GM23338 (cell line): ENCODE results near the gene GP2. TPM values are rescaled to one million over a fixed set of nuclear protein-coding genes. Genes with fewer than 3 reads are reported as not detected.

Experiments used
- CREB1 ChIP-seq: fragments of 250-450 bp; sonication (Bioruptor Pico); IDR thresholded peaks from 2 replicates; pipeline ENCODE4 v1.5.0; 2020; ENCODE audit warnings: low read depth, mild to moderate bottlenecking, moderate library complexity
- STAT1 ChIP-seq: IDR thresholded peaks from one replicate; pipeline ENCODE4 v1.6.1; 2016; ENCODE audit warnings: antibody characterized with exemption; ENCODE audit not compliant: unreplicated experiment
- ZNF114 ChIP-seq: fragments of 250-450 bp; sonication (Bioruptor Pico); IDR thresholded peaks from 2 replicates; pipeline ENCODE4 v1.5.0; 2020; ENCODE audit warnings: mild to moderate bottlenecking, moderate library complexity
- polyA plus RNA-seq: library from polyadenylated mRNA; unstranded; fragments of >200 nt; fragmentation: Nextera tagmentation; extraction: Ambion mirVana; gene quantifications from 2 replicates; pipeline ENCODE4 v1.2.1, GENCODE V29; 2016
- total RNA-seq: library from RNA; depleted of rRNA; stranded (reverse); fragments of >200 nt; shearing (Covaris generic); gene quantifications from 2 replicates; pipeline ENCODE4 v1.2.3, GENCODE V29; 2014
- TF ChIP-seq, protein P1 (sequence below): fragments of 250-450 bp; sonication (Bioruptor Pico); IDR thresholded peaks from 2 replicates; pipeline ENCODE4 v1.5.0; 2020; ENCODE audit warnings: mild to moderate bottlenecking, moderate library complexity
- TF ChIP-seq, protein P2 (sequence below), 2 experiments: fragments of 200-600 bp in 1 of 2; sonication (generic) in 1 of 2; conservative IDR thresholded peaks; 2 replicates each; pipeline versions ENCODE4 v1.5.1 to v1.6.1; 2016 to 2017; ENCODE audit warnings: antibody characterized with exemption in 2 of 2, low read depth in 2 of 2, mild to moderate bottlenecking in 2 of 2, moderate library complexity in 1 of 2

The GP2 gene
- total and polyA plus RNA-seq, 2 experiments from 2014 or later: not detected

DNA sequence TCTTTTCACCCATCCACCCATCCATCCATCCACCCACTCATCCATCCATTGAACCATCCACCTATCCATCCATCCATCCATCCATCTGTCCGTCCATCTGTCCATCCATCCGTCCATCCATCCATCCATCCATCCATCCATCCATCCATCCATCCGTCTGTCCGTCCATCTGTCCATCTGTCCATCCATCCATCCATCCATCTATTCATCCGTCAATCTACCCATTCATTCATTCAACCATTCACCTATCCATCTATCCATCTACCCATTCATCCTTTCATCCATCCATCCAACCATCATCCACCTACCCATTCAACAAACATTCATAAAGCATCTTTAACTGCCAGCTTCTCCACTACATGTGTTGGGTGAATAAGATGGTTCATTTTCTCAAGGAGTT is 28.9 kb downstream of the GP2 start (continued):
- TF ChIP-seq, protein P1, sequence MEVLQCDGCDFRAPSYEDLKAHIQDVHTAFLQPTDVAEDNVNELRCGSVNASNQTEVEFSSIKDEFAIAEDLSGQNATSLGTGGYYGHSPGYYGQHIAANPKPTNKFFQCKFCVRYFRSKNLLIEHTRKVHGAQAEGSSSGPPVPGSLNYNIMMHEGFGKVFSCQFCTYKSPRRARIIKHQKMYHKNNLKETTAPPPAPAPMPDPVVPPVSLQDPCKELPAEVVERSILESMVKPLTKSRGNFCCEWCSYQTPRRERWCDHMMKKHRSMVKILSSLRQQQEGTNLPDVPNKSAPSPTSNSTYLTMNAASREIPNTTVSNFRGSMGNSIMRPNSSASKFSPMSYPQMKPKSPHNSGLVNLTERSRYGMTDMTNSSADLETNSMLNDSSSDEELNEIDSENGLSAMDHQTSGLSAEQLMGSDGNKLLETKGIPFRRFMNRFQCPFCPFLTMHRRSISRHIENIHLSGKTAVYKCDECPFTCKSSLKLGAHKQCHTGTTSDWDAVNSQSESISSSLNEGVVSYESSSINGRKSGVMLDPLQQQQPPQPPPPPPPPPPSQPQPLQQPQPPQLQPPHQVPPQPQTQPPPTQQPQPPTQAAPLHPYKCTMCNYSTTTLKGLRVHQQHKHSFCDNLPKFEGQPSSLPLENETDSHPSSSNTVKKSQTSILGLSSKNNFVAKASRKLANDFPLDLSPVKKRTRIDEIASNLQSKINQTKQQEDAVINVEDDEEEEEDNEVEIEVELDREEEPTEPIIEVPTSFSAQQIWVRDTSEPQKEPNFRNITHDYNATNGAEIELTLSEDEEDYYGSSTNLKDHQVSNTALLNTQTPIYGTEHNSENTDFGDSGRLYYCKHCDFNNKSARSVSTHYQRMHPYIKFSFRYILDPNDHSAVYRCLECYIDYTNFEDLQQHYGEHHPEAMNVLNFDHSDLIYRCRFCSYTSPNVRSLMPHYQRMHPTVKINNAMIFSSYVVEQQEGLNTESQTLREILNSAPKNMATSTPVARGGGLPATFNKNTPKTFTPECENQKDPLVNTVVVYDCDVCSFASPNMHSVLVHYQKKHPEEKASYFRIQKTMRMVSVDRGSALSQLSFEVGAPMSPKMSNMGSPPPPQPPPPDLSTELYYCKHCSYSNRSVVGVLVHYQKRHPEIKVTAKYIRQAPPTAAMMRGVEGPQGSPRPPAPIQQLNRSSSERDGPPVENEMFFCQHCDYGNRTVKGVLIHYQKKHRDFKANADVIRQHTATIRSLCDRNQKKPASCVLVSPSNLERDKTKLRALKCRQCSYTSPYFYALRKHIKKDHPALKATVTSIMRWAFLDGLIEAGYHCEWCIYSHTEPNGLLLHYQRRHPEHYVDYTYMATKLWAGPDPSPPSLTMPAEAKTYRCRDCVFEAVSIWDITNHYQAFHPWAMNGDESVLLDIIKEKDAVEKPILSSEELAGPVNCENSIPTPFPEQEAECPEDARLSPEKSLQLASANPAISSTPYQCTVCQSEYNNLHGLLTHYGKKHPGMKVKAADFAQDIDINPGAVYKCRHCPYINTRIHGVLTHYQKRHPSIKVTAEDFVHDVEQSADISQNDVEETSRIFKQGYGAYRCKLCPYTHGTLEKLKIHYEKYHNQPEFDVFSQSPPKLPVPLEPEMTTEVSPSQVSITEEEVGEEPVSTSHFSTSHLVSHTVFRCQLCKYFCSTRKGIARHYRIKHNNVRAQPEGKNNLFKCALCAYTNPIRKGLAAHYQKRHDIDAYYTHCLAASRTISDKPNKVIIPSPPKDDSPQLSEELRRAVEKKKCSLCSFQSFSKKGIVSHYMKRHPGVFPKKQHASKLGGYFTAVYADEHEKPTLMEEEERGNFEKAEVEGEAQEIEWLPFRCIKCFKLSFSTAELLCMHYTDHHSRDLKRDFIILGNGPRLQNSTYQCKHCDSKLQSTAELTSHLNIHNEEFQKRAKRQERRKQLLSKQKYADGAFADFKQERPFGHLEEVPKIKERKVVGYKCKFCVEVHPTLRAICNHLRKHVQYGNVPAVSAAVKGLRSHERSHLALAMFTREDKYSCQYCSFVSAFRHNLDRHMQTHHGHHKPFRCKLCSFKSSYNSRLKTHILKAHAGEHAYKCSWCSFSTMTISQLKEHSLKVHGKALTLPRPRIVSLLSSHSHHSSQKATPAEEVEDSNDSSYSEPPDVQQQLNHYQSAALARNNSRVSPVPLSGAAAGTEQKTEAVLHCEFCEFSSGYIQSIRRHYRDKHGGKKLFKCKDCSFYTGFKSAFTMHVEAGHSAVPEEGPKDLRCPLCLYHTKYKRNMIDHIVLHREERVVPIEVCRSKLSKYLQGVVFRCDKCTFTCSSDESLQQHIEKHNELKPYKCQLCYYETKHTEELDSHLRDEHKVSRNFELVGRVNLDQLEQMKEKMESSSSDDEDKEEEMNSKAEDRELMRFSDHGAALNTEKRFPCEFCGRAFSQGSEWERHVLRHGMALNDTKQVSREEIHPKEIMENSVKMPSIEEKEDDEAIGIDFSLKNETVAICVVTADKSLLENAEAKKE (CRISPR knock-in tag): no peak
- no peak for TF ChIP-seq ZNF114 (CRISPR knock-in tag)
- TF ChIP-seq STAT1: no peak
- TF ChIP-seq CREB1 (CRISPR knock-in tag): no peak
- TF ChIP-seq, protein P2, sequence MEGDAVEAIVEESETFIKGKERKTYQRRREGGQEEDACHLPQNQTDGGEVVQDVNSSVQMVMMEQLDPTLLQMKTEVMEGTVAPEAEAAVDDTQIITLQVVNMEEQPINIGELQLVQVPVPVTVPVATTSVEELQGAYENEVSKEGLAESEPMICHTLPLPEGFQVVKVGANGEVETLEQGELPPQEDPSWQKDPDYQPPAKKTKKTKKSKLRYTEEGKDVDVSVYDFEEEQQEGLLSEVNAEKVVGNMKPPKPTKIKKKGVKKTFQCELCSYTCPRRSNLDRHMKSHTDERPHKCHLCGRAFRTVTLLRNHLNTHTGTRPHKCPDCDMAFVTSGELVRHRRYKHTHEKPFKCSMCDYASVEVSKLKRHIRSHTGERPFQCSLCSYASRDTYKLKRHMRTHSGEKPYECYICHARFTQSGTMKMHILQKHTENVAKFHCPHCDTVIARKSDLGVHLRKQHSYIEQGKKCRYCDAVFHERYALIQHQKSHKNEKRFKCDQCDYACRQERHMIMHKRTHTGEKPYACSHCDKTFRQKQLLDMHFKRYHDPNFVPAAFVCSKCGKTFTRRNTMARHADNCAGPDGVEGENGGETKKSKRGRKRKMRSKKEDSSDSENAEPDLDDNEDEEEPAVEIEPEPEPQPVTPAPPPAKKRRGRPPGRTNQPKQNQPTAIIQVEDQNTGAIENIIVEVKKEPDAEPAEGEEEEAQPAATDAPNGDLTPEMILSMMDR (conservative IDR thresholded peaks at IDR 0.05; ENCODE audit: low read depth in 2 of 2): no peak
